A673 (cell line): ENCODE data around the gene LMAN2.

Source experiments
- EZH2 ChIP-seq: fragments of 200-600 bp; sonication (generic); IDR thresholded peaks from 2 replicates; pipeline ENCODE4 v1.6.1; 2017; ENCODE audit warnings: borderline replicate concordance, low read depth, mild to moderate bottlenecking, mixed read lengths, antibody characterized with exemption, low read length; ENCODE audit not compliant: poor library complexity, severe bottlenecking
- TF ChIP-seq, protein P1 (sequence below): fragments of 300-800, 200-600 bp; sonication (generic); conservative IDR thresholded peaks from 2 replicates; pipeline ENCODE4 v1.5.1; 2017; ENCODE audit warnings: low read depth, mild to moderate bottlenecking, antibody characterized with exemption, low read length, moderate library complexity, mixed read lengths

DNA sequence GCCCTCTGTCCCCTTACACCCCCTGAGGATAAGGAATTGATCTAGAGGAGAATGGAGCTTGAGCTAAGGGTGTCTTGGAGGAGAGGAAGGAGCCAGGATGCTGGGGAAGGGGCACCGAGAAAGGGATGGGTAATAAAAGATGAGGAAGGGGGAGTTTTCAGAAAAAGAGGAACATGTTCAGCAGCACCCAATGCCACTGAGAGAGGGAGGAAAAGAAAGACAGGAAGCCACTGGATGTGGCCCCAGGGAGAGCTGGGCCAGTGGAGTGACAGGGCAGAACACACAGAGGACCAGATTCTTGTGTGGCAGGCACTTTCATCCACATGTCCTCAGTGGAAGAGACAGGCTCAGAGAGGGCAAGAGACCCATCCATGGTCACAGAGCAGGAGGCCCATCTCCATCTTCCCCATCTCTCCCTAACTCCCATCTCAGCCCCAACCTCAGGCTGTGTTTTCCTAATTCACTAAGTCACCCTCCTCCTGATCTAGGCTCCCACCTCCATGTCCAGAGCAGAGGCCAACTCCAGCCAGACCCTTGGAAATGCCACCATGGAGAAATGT is 41.8 kb upstream of the LMAN2 start:
- TF ChIP-seq, protein P1, sequence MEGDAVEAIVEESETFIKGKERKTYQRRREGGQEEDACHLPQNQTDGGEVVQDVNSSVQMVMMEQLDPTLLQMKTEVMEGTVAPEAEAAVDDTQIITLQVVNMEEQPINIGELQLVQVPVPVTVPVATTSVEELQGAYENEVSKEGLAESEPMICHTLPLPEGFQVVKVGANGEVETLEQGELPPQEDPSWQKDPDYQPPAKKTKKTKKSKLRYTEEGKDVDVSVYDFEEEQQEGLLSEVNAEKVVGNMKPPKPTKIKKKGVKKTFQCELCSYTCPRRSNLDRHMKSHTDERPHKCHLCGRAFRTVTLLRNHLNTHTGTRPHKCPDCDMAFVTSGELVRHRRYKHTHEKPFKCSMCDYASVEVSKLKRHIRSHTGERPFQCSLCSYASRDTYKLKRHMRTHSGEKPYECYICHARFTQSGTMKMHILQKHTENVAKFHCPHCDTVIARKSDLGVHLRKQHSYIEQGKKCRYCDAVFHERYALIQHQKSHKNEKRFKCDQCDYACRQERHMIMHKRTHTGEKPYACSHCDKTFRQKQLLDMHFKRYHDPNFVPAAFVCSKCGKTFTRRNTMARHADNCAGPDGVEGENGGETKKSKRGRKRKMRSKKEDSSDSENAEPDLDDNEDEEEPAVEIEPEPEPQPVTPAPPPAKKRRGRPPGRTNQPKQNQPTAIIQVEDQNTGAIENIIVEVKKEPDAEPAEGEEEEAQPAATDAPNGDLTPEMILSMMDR = no peak
- no peak for TF ChIP-seq EZH2
